NCI-H82 treated with DMSO at 0.1 percent for 48 hours (cell line): Measurements from ENCODE around the gene BMPR1B.

Experiments
- DNase-seq: peaks from one replicate; lab custom pipeline; 2025; ENCODE audit not compliant: unreplicated experiment; lab: John Stamatoyannopoulos, UW

The BMPR1B gene

GRCh38 chr4:94947681-94948108 lies 189.9 kb downstream of the BMPR1B start:
- no peak for DNase-seq

- DNase-seq, result no peak
Measured at GRCh38 chr4:94954251-94954650, 196.5 kb downstream of the BMPR1B start.

GRCh38 chr4:94957030-94957429 lies 199.3 kb downstream of the BMPR1B start:
- DNase-seq, result no peak

- DNase-seq, result no peak
Measured at GRCh38 chr4:94959307-94959706, 201.6 kb downstream of the BMPR1B start.

GRCh38 chr4:94960708-94961107 lies 203.0 kb downstream of the BMPR1B start:
- no peak for DNase-seq

- DNase-seq, result no peak
Measured at GRCh38 chr4:94961420-94961819, 203.7 kb downstream of the BMPR1B start.

GRCh38 chr4:94962484-94962883 lies 204.7 kb downstream of the BMPR1B start:
- DNase-seq, result no peak

- DNase-seq, result no peak
Measured at GRCh38 chr4:94965852-94966251, 208.1 kb downstream of the BMPR1B start.

GRCh38 chr4:94968493-94968892 lies 210.7 kb downstream of the BMPR1B start:
- no peak for DNase-seq

- no peak for DNase-seq
Measured at GRCh38 chr4:94970650-94971049, 212.9 kb downstream of the BMPR1B start.

- DNase-seq, result no peak
Measured at GRCh38 chr4:94974773-94975172, 217.0 kb downstream of the BMPR1B start.

GRCh38 chr4:94976371-94977011 lies 218.7 kb downstream of the BMPR1B start:
- DNase-seq, result no peak

- no peak for DNase-seq
Measured at GRCh38 chr4:94978904-94979303, 221.1 kb downstream of the BMPR1B start.

GRCh38 chr4:94979621-94980020 lies 221.9 kb downstream of the BMPR1B start:
- DNase-seq, result no peak

GRCh38 chr4:94995684-94996394 lies 238.1 kb downstream of the BMPR1B start:
- DNase-seq, result no peak

- no peak for DNase-seq
Measured at GRCh38 chr4:95000076-95000648, 242.4 kb downstream of the BMPR1B start.

GRCh38 chr4:95004912-95005311 lies 247.2 kb downstream of the BMPR1B start:
- no peak for DNase-seq

- DNase-seq, result no peak
Measured at GRCh38 chr4:95007998-95008397, 250.2 kb downstream of the BMPR1B start.

- no peak for DNase-seq
Measured at GRCh38 chr4:95013236-95013635, 255.5 kb downstream of the BMPR1B start.

GRCh38 chr4:95014068-95014467 lies 256.3 kb downstream of the BMPR1B start:
- DNase-seq, result no peak

GRCh38 chr4:95017305-95018064 lies 259.7 kb downstream of the BMPR1B start:
- peak; percentile 1 for DNase-seq

GRCh38 chr4:95018785-95019184 lies 261.0 kb downstream of the BMPR1B start:
- DNase-seq, result peak; percentile 85
